CD1c-positive myeloid dendritic cell (primary cell): Measurements from ENCODE around the gene THBD.

Source experiments
- DNase-seq: peaks from one replicate; pipeline ENCODE4 v3.0.0-alpha.2; 2016; ENCODE audit errors: extremely low spot score

Gene THBD

DNA sequence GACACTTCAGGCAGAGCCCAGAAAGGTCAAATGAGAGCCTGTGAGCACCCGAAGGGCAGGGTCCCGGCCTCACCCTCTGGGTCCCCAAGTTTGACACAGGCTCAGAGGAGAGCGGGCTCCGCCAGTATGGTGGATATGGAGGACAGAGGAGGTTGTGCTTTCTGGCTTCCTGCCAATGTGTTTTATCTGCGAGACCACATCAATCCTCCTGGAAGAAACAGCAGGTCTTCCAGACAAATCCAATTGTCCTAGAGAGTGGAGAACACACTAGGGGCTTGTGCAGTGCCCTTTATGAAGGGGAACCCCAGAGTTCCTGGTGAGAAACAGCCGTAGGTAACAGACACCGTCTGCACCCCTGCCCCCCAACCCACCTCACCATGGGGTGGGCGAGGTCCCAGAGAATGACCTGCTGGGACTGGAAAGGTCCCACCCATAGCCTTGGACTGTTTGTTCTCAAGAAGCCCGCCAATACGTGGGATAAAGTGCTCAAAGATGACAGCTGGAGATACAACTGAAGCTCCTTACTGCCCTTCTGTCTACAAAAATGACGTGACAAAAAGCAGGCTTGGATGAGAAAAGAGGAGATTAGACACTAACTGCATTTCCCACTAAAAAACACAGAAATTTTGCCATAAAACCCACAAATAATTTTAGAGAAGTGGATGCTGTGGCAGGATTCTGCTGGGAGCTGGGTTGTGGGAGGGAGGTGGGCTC, 38.3 kb downstream of the THBD start:
- DNase-seq = no peak

GRCh38 chr20:23010096-23010495, 39.4 kb downstream of the THBD start:
- no peak for DNase-seq

DNA sequence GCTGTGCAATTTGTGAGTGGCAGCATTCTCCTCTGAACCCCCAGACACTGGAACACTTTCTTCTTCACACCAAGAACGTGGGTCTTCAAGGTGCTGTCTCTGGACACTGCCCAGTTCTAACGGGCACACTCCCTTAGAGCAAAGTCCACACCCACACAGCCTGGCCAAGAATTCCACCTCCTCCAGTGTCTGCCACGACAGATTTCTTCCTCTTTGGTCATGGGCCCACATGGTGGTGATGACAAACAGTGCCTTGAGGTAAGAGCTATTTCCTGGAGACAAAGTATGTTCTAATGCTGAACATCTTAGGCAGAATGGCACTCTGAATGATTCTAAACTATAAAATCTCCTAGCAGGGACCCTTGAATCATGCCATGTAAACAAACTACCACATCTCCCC, 39.8 kb downstream of the THBD start:
- DNase-seq = peak; percentile 65

GRCh38 chr20:23008667-23009066, 40.8 kb downstream of the THBD start:
- no peak for DNase-seq

DNA sequence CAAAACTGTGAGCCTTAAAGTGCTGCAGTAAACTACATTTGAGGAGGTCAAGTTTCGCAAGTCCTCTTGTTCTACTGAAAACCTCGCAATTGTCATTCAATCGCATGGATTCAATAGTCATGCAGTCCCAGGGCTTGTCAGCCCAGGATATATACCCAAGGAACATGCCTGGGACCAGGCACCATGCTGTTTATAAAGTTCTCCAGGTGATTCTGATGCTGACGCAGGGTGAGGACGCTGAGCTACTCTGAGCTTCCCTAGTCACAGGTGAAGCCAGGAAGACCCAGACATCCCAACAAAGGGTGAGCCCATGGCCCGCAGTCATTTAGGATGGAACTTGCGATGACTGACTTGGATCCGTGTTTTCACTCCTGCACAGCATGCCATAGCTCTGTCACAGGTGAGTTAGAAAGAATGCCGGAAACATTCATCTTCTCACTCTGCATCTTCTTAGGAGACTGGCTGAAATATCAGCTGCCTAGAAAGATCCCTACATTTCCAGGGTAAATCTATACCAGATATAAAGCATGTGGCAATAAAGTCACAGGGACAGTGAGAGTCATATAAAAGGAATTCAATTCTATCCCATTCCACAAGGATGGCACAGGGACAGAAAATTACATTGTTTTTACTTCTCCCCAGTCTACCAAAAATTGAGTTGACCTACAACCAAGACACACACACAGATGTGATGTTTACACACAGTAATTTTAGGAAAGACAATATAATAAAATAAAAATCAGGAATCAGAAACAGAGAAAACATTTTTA, 41.4 kb downstream of the THBD start:
- DNase-seq = no peak

GRCh38 chr20:23007462-23007861, 42.0 kb downstream of the THBD start:
- no peak for DNase-seq

DNA sequence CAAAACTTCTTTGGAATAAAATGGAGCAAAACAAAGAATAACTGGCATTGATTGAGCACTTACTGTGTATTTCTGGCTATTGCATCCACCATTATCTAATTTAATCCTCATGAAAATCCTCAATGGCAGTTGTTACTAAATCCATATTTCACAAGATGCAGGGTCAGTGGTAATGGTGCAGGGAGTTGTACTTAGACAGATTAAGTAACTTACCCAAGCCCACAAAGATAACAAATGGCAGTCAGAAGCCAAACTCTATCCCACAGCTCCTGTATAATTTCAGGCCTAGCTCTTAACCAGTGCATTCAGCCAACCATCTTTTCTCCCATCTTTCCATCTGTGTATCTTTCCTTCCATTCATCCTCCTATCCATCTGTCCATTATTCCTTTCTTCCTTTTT, 43.7 kb downstream of the THBD start:
- no peak for DNase-seq

- DNase-seq = no peak
These were observed 45.5 kb downstream of the THBD start for GRCh38 chr20:23003881-23004460.

DNA sequence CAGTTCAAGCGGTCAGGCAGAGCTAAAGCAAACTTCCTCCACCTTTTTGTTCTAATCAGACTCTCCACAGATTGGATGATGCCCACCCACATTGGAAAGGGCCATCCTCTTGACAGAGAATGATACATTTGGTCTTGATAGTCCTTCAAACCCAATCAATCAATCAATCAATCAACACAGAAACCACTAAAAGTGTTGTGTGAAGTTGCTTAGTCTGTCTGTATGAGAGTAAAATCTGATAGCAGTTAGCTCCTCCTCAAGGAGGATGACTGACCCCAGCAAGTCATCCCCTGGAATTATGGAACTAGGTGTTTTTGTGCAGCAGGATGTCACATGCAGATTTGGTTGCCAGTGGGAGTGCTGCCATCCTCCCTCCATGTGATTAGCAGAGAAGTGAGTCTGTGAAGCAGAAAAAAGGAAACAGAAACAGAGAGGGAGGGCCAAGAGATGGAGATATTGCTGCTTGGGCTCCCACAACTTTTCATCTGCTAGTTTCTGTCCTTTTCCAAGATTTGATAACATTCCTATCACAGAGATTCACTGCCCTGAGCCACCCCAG, 46.3 kb downstream of the THBD start:
- DNase-seq = no peak

DNA sequence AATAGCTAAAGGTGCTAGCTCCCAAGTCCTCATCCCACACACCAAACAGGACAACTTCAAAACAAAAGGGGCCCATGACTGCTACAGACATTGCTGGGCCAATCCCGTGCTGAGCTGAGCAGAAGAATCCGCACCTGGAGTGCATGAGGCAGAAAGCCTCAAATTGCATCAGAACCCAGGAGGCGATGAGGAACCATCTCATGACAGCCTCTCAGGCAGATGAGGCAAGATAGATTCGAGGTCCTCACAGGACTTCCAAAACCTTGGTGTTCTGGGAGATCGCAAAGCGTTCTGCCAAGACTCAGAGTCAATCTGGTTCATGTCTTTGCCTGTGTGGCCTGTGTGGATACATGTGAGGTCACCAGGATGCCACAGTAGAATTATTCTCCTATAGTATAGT, 47.2 kb downstream of the THBD start:
- DNase-seq = peak; percentile 28

DNA sequence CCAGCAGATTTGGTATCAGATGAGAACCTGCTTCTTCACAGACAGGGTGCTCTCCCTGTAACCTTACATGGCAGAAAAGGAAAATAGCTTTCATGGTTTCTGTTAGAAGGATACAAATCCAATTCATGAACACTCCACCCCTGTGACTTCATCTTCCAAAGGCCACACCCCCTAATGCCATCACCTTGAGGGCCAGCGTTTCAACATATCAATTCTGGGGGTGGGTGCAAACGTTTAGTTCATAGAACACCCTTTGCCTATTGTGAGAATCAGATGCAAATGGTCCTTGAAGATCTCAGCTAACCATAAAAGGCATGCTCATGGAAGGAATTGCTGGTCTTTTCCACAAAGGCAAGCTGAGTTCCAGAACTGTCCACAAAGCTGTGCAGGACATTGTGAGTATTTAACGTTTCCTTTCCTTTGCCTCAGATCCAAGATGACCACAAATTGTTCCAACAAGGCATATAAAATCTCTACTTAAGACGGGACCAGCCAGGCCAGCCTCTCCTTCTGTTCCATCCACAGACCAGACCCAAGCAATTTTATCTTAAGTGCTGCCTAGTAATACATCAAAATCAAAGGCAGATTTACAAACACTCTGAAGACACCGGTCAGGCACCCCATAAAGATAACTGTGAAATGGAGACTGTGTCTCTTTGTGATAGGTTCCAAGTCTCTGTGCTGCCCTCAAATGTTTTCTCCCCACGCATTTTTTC, 49.1 kb downstream of the THBD start:
- DNase-seq = no peak

- no peak for DNase-seq
These were observed 49.7 kb downstream of the THBD start for GRCh38 chr20:22999756-23000155.

DNA sequence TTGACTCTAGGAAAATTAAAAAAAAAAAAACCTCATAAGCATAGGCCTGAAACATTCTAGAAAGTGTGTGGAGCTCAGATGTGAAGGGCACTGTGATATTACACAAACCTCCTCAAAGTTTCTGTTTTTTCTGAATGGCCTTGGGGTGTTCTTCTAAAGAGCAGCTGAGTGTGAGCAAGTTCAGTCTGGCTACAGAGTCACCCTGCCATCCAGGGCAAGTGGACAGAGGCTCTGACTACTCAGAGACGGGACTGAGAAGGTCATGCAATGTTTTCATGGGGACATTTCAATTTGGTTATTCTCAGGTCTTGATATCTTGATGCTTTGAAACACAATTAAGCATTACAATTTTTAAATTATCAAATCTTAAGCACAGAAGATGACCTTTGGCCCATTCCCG, 51.0 kb downstream of the THBD start:
- DNase-seq = no peak

DNA sequence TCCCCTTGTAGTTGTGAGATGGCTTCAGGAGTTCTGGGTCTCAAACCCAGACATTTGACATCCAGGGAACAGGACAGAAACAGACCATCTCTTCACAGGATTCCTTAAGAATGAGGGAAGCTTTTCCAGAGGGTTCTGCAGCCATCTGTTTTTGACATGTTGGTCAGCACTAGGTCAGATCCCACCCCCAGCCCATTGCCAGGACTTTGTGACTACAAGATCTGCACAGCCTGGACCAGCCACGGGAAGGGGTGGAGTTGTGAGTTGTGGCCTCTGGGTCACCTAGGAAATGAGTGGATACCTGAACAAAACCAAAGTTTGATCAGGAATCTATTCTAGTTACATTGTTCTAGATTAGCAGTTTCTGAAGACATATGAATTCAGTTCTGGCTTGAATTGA, 53.5 kb downstream of the THBD start:
- no peak for DNase-seq
